ENCODE results near the gene FIBCD1.

Gene FIBCD1

DNA sequence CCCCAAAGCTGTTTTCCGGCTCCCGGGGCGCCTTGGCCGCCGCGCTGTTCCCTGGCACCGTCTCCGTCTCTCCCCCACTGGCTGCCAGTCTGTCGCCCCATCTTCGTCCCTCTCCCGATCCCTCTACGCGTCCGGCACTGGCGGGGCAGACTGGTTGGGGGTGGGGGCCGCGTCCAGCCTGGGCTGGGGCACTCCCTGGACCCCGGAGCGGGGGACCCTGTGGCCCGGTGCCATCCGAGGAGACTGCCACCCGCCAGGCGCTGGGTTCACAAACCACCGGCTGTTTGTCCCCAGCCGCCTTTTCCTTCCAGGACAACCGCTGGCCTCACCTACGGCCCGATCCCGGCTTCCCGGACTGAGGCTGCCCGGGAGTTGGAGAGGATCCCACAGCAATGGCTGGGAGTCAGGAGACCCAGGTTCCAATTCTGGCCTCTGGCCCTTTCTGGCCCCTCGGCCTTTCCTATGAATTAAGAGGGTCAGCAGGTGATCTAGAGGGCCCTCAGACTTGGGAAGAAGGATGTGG is 1.0 kb upstream of the FIBCD1 start:
- no peak for DNase-seq (ENCODE audit: insufficient read length, low spot score)
- TF ChIP-seq TAF1 (IDR thresholded peaks at IDR 0.05; ENCODE audit: low read depth, low read length) (no peak), POLR2A (IDR thresholded peaks at IDR 0.05; ENCODE audit: low read depth, low read length) (no peak), SPI1 (IDR thresholded peaks at IDR 0.05; ENCODE audit: low read depth, low read length) (no peak), POLR2AphosphoS5 (IDR thresholded peaks at IDR 0.05; ENCODE audit: low read depth, low read length) (no peak), POU2F2 (IDR thresholded peaks at IDR 0.05; ENCODE audit: low read depth, low read length) (no peak), PAX5 (IDR thresholded peaks at IDR 0.05; ENCODE audit: insufficient read depth, low read length, severe bottlenecking) (no peak)

GRCh38 chr9:130939405-130940026 is 469 bp upstream of the FIBCD1 start:
- FAIRE-seq (no peak), DNase-seq (ENCODE audit: insufficient read length, low spot score) (no peak)
- no peak for TF ChIP-seq SPI1 (IDR thresholded peaks at IDR 0.05; ENCODE audit: low read depth, low read length)

More for the DNA sequence above, 1.0 kb upstream of the FIBCD1 start:
- no peak for FAIRE-seq

- TF ChIP-seq SPI1 (IDR thresholded peaks at IDR 0.05; ENCODE audit: low read depth, low read length) (no peak), POU2F2 (IDR thresholded peaks at IDR 0.05; ENCODE audit: low read depth, low read length) (no peak), PAX5 (IDR thresholded peaks at IDR 0.05; ENCODE audit: insufficient read depth, low read length, severe bottlenecking) (no peak), POLR2A (IDR thresholded peaks at IDR 0.05; ENCODE audit: low read depth, low read length) (no peak), POLR2AphosphoS5 (IDR thresholded peaks at IDR 0.05; ENCODE audit: low read depth, low read length) (no peak), TAF1 (IDR thresholded peaks at IDR 0.05; ENCODE audit: low read depth, low read length) (no peak)
- no peak for FAIRE-seq
- DNase-seq (ENCODE audit: insufficient read length, low spot score): no peak
Measured at GRCh38 chr9:130938184-130938651, 829 bp downstream of the FIBCD1 start.

DNA sequence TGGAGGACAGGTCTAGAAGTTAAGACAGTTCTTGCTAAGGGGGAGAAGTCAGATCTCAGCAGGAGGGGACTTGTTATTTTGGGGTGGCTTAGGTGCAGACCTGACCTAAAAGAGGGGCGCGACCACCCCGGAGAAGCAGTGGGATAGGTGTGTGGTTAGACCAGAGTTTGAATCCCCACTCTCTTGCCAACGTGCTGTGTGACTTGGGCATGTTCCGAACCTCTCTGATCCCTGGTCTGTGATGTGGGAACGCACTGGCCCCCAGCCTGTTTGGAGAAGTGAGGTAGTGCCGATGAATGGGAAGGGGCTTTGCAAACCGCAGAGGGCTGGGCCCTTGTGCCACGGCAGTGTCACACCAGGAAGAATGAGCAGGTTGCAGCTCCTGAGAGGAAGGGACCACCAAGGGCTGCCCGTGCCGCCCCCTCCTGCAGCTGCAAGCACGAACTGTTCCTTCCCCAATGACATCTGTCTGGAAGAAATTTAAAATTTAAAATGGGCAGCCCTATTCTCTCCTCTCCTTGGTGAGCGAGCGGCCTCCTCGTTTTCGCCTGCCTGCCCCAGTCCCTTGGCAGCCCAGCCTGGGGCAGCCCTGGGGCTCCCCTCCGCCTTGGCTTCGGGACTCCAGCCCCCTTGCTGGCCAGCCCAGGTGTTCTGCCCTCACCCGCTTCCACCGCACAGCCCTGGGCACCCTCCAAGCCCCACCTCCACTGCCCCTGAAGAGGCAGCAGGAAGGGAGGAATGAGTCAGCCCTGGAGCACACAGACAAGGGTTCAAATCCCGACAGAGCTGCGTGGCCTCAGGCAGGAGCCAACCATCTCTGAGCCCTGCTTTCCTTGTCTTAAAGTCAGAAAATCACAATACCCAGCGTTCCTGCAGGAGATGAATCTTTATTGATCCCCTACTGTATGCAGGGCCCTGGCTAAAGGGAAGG is 1.6 kb downstream of the FIBCD1 start:
- no peak for DNase-seq (ENCODE audit: insufficient read length, low spot score)
- FAIRE-seq: no peak
- TF ChIP-seq PAX5 (IDR thresholded peaks at IDR 0.05; ENCODE audit: insufficient read depth, low read length, severe bottlenecking): no peak
- TF ChIP-seq SPI1 (IDR thresholded peaks at IDR 0.05; ENCODE audit: low read depth, low read length): no peak
- no peak for TF ChIP-seq POU2F2 (IDR thresholded peaks at IDR 0.05; ENCODE audit: low read depth, low read length)

GRCh38 chr9:130936285-130937117 is 2.5 kb downstream of the FIBCD1 start:
- no peak for DNase-seq (ENCODE audit: insufficient read length, low spot score)
- FAIRE-seq: no peak
- TF ChIP-seq POLR2AphosphoS5 (IDR thresholded peaks at IDR 0.05; ENCODE audit: low read depth, low read length): no peak
- no peak for TF ChIP-seq SPI1 (IDR thresholded peaks at IDR 0.05; ENCODE audit: low read depth, low read length)
- no peak for TF ChIP-seq POU2F2 (IDR thresholded peaks at IDR 0.05; ENCODE audit: low read depth, low read length)
- TF ChIP-seq PAX5 (IDR thresholded peaks at IDR 0.05; ENCODE audit: insufficient read depth, low read length, severe bottlenecking): no peak
- TF ChIP-seq POLR2A (IDR thresholded peaks at IDR 0.05; ENCODE audit: low read depth, low read length): no peak
- no peak for TF ChIP-seq TAF1 (IDR thresholded peaks at IDR 0.05; ENCODE audit: low read depth, low read length)

DNA sequence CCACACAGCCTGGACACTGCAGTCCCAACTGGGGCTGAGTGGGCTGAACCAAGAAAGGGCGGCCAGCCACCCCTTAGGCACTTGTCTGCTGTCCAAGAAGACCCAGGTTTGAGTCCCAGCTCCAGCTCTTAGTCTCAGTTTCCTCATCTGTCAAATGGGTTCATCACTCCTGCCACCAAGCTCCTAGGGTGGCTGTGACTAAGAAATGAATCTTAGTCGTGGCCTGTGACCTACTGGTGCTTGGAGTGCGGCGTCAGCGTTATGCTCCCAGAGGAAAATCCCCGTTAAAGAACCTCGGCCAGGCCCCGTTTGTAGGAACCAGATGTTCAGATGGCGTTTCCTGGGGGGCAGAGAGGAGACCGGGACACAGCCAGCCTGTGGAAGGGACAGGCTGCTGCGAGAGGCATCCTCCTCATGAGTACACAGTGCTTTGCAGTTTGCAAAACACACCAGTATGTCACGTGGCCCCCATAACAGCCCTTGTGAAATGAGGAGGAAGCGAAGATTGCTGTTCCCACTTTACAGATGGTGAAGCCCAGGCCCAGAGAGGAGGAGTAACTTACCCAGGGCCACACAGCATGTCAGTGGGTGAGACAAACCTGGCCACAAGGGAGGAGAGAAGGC is 3.3 kb downstream of the FIBCD1 start:
- no peak for DNase-seq (ENCODE audit: insufficient read length, low spot score)
- FAIRE-seq: no peak
- TF ChIP-seq TAF1 (IDR thresholded peaks at IDR 0.05; ENCODE audit: low read depth, low read length): no peak
- no peak for TF ChIP-seq PAX5 (IDR thresholded peaks at IDR 0.05; ENCODE audit: insufficient read depth, low read length, severe bottlenecking)
- TF ChIP-seq POLR2A (IDR thresholded peaks at IDR 0.05; ENCODE audit: low read depth, low read length): no peak
- TF ChIP-seq POLR2AphosphoS5 (IDR thresholded peaks at IDR 0.05; ENCODE audit: low read depth, low read length): no peak
- no peak for TF ChIP-seq SPI1 (IDR thresholded peaks at IDR 0.05; ENCODE audit: low read depth, low read length)
- no peak for TF ChIP-seq POU2F2 (IDR thresholded peaks at IDR 0.05; ENCODE audit: low read depth, low read length)

GRCh38 chr9:130934702-130935647 is 4.1 kb downstream of the FIBCD1 start:
- DNase-seq (ENCODE audit: insufficient read length, low spot score) (no peak), FAIRE-seq (no peak)
- TF ChIP-seq POLR2A (IDR thresholded peaks at IDR 0.05; ENCODE audit: low read depth, low read length) (no peak), PAX5 (IDR thresholded peaks at IDR 0.05; ENCODE audit: insufficient read depth, low read length, severe bottlenecking) (no peak), TAF1 (IDR thresholded peaks at IDR 0.05; ENCODE audit: low read depth, low read length) (no peak), POU2F2 (IDR thresholded peaks at IDR 0.05; ENCODE audit: low read depth, low read length) (no peak), POLR2AphosphoS5 (IDR thresholded peaks at IDR 0.05; ENCODE audit: low read depth, low read length) (no peak), SPI1 (IDR thresholded peaks at IDR 0.05; ENCODE audit: low read depth, low read length) (no peak)

DNA sequence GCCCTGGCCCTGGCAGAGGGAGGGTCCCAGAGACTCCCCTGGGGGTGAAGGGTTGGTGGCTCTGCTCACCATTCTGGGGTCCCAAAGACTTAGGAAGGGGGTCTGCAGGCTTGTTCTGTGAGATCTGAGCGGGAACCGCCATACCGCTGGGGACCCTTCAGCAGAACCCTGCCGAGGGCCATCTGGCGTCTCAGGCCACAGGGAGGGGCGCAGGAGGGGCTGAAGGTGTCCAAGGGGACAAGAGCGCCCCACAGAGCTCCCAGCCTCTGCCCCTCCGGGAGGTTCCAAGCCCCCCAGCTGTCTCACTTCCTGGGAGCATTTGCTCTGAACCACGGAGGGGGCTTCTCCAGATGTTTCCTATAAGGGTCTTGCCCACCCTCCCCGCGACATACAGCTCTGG is 4.8 kb downstream of the FIBCD1 start:
- TF ChIP-seq TAF1 (IDR thresholded peaks at IDR 0.05; ENCODE audit: low read depth, low read length): no peak
- no peak for TF ChIP-seq SPI1 (IDR thresholded peaks at IDR 0.05; ENCODE audit: low read depth, low read length)
- FAIRE-seq: no peak
- DNase-seq (ENCODE audit: insufficient read length, low spot score): no peak
